ENCODE data around the gene PLEKHA8. TPM values are rescaled to one million over a fixed set of nuclear protein-coding genes. Genes with fewer than 3 reads are reported as not detected.

The PLEKHA8 gene
- total RNA-seq, 1 experiment from 2014 or later, result 38.1 TPM

DNA sequence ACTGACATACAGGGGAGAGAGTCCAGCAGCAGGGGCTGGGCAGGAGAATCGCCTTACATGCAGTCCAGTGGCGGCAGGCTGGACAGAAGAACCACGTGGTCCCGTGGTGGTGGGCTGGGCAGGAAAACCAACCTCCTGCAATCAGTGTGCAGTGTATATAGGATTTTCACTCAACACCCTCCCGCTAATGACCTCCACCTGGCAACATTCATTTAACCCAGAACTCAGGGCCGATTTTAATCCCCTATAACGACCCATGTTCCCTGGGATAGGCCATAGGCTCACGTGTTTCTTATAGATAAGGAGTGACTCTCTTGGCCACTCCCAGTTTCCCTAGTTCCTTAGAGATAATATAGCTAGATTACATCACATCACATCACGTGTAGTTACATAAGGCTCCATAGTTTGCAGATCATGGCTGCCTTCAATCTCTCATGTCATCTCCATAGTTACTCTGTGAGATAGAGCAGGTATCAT lies 125.9 kb downstream of the PLEKHA8 start:
- no peak overlapping the region for H3K4me3 Mint-ChIP-seq
- no peaks in the 10 kb centered on the region; the same call in 1 of the 2 replicates for H3K36me3 Mint-ChIP-seq
- ChIA-PET CTCF (interaction anchor here (0.5 kb wide), 1 partner anchor 549 kb away, joined by 3 read pairs; no protein-coding TSS in a partner anchor), POLR2A (no interaction called here)
- H3K27ac Mint-ChIP-seq, result no peak overlapping the region
- DNase-seq (ENCODE audit: low spot score), result no peak
- no peak for TF ChIP-seq ZMAT4 (CRISPR knock-in tag; IDR thresholded peaks at IDR 0.05)
- no peak for TF ChIP-seq ZNF317 (CRISPR knock-in tag; IDR thresholded peaks at IDR 0.05; ENCODE audit: borderline replicate concordance, low read depth)
- TF ChIP-seq ATF1 (CRISPR knock-in tag; IDR thresholded peaks at IDR 0.05), result no peak
- no peak for TF ChIP-seq PREB (CRISPR knock-in tag; IDR thresholded peaks at IDR 0.05; ENCODE audit: borderline replicate concordance)
- TF ChIP-seq E2F1 (CRISPR knock-in tag; IDR thresholded peaks at IDR 0.05), result no peak
- no peak for TF ChIP-seq MAX (CRISPR knock-in tag; IDR thresholded peaks at IDR 0.05)
- TF ChIP-seq, protein P1, sequence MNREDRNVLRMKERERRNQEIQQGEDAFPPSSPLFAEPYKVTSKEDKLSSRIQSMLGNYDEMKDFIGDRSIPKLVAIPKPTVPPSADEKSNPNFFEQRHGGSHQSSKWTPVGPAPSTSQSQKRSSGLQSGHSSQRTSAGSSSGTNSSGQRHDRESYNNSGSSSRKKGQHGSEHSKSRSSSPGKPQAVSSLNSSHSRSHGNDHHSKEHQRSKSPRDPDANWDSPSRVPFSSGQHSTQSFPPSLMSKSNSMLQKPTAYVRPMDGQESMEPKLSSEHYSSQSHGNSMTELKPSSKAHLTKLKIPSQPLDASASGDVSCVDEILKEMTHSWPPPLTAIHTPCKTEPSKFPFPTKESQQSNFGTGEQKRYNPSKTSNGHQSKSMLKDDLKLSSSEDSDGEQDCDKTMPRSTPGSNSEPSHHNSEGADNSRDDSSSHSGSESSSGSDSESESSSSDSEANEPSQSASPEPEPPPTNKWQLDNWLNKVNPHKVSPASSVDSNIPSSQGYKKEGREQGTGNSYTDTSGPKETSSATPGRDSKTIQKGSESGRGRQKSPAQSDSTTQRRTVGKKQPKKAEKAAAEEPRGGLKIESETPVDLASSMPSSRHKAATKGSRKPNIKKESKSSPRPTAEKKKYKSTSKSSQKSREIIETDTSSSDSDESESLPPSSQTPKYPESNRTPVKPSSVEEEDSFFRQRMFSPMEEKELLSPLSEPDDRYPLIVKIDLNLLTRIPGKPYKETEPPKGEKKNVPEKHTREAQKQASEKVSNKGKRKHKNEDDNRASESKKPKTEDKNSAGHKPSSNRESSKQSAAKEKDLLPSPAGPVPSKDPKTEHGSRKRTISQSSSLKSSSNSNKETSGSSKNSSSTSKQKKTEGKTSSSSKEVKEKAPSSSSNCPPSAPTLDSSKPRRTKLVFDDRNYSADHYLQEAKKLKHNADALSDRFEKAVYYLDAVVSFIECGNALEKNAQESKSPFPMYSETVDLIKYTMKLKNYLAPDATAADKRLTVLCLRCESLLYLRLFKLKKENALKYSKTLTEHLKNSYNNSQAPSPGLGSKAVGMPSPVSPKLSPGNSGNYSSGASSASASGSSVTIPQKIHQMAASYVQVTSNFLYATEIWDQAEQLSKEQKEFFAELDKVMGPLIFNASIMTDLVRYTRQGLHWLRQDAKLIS (CRISPR knock-in tag; IDR thresholded peaks at IDR 0.05; ENCODE audit: borderline replicate concordance), result no peak
- TF ChIP-seq NR1H2 (CRISPR knock-in tag; IDR thresholded peaks at IDR 0.05), result no peak
- peaks cover 30% of the 10 kb centered on the region for H3K4me1 Mint-ChIP-seq
- H3K9me3 Mint-ChIP-seq, result no peaks in the 10 kb centered on the region
- no peaks in the 10 kb centered on the region for H3K27me3 Mint-ChIP-seq (ENCODE audit: low read depth)
- ATAC-seq, result no peak

DNA sequence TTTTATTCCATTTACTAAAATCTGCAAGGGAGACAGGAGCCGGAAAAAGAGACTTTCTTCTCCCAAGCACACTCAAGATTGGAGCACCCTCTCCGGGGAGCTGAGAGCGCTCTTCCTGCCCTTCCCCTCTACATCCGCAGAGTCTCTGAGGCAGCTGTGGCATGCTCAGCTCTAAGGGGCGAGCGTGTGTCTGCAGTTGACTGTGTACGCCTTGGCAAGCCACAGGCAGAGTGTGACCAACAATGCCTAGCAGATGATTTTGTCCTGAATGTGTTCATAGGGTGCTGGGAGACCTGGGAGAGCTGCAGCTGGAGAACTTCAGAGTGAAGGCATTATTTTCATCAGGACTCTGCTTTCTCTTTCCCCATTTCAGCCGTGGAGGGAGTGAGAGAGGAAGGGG lies 127.3 kb downstream of the PLEKHA8 start:
- POLR2A ChIA-PET, result interaction anchor here (0.5 to 1.4 kb wide), 2 partner anchors 22 to 554 kb away, joined by 3 to 5 read pairs; no protein-coding TSS in a partner anchor
- Mint-ChIP-seq H3K27me3 (ENCODE audit: low read depth) (no peaks in the 10 kb centered on the region), H3K27ac (no peak overlapping the region), H3K4me3 (no peak overlapping the region), H3K9me3 (no peaks in the 10 kb centered on the region), H3K4me1 (peaks cover 43% of the 10 kb centered on the region), H3K36me3 (no peaks in the 10 kb centered on the region)
- ATAC-seq, result no peak
- no peak for DNase-seq (ENCODE audit: low spot score)
- CTCF ChIA-PET, result interaction anchor here (0.9 to 1.7 kb wide), 2 partner anchors 9 to 409 kb away, joined by 3 to 5 read pairs; no protein-coding TSS in a partner anchor
- TF ChIP-seq E2F4 (CRISPR knock-in tag; IDR thresholded peaks at IDR 0.05; ENCODE audit: borderline replicate concordance, low read depth), result no peak
- TF ChIP-seq, protein P2, sequence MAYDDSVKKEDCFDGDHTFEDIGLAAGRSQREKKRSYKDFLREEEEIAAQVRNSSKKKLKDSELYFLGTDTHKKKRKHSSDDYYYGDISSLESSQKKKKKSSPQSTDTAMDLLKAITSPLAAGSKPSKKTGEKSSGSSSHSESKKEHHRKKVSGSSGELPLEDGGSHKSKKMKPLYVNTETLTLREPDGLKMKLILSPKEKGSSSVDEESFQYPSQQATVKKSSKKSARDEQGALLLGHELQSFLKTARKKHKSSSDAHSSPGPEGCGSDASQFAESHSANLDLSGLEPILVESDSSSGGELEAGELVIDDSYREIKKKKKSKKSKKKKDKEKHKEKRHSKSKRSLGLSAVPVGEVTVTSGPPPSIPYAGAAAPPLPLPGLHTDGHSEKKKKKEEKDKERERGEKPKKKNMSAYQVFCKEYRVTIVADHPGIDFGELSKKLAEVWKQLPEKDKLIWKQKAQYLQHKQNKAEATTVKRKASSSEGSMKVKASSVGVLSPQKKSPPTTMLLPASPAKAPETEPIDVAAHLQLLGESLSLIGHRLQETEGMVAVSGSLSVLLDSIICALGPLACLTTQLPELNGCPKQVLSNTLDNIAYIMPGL (CRISPR knock-in tag; IDR thresholded peaks at IDR 0.05), result no peak
- TF ChIP-seq, protein P3, sequence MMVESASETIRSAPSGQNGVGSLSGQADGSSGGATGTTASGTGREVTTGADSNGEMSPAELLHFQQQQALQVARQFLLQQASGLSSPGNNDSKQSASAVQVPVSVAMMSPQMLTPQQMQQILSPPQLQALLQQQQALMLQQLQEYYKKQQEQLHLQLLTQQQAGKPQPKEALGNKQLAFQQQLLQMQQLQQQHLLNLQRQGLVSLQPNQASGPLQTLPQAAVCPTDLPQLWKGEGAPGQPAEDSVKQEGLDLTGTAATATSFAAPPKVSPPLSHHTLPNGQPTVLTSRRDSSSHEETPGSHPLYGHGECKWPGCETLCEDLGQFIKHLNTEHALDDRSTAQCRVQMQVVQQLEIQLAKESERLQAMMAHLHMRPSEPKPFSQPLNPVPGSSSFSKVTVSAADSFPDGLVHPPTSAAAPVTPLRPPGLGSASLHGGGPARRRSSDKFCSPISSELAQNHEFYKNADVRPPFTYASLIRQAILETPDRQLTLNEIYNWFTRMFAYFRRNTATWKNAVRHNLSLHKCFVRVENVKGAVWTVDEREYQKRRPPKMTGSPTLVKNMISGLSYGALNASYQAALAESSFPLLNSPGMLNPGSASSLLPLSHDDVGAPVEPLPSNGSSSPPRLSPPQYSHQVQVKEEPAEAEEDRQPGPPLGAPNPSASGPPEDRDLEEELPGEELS (CRISPR knock-in tag; IDR thresholded peaks at IDR 0.05), result no peak
- TF ChIP-seq SP1 (CRISPR knock-in tag; conservative IDR thresholded peaks at IDR 0.05), result no peak
- TF ChIP-seq PREB (CRISPR knock-in tag; IDR thresholded peaks at IDR 0.05; ENCODE audit: borderline replicate concordance), result no peak
- no peak for TF ChIP-seq GABPB1 (CRISPR knock-in tag; IDR thresholded peaks at IDR 0.05)
- TF ChIP-seq, protein P4, sequence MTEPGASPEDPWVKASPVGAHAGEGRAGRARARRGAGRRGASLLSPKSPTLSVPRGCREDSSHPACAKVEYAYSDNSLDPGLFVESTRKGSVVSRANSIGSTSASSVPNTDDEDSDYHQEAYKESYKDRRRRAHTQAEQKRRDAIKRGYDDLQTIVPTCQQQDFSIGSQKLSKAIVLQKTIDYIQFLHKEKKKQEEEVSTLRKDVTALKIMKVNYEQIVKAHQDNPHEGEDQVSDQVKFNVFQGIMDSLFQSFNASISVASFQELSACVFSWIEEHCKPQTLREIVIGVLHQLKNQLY (CRISPR knock-in tag; IDR thresholded peaks at IDR 0.05), result no peak
- no peak for TF ChIP-seq ZNF317 (CRISPR knock-in tag; IDR thresholded peaks at IDR 0.05; ENCODE audit: borderline replicate concordance, low read depth)
- TF ChIP-seq NR2C2 (CRISPR knock-in tag; IDR thresholded peaks at IDR 0.05), result no peak
- TF ChIP-seq ZNF423 (CRISPR knock-in tag; IDR thresholded peaks at IDR 0.05), result no peak
- TF ChIP-seq, protein P5, sequence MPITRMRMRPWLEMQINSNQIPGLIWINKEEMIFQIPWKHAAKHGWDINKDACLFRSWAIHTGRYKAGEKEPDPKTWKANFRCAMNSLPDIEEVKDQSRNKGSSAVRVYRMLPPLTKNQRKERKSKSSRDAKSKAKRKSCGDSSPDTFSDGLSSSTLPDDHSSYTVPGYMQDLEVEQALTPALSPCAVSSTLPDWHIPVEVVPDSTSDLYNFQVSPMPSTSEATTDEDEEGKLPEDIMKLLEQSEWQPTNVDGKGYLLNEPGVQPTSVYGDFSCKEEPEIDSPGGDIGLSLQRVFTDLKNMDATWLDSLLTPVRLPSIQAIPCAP (CRISPR knock-in tag; IDR thresholded peaks at IDR 0.05), result no peak
